ENCODE results near the gene TTF2. TPM values are rescaled to one million over a fixed set of nuclear protein-coding genes. Genes with fewer than 3 reads are reported as not detected.
"Not testable (repeated sequence)": the region's sequence is repeated elsewhere in the genome, so short reads cannot be mapped to it uniquely, and the experiment has no call there.

TTF2 gene
- total RNA-seq, 4 donors from 2014 or later = 9.7 to 15.2 (median 12.2) TPM

- peak in 1 of 2 donors; percentile 40 for ATAC-seq
- Histone ChIP-seq H3K27ac (peak overlapping the region; percentile 46 to 75 (median 59)), H3K9me3 (no peaks in the 10 kb centered on the region), H3K4me3 (peak overlapping the region in 1 of 4 donors; percentile 0), H3K4me1 (peaks cover 15 to 23% of the 10 kb centered on the region in 2 donors), H3K36me3 (no peaks in the 10 kb centered on the region), H3K27me3 (no peaks in the 10 kb centered on the region)
- intact Hi-C loops (cut with DNase I; ENCODE audit: low total_unique reads) = no loop called here
- in situ Hi-C loops (cut with MboI; ENCODE audit: low sequenced_read_pairs in 4 of 4) = no loop called here
- no peak for TF ChIP-seq POLR2A (IDR thresholded peaks at IDR 0.05)
- TF ChIP-seq CTCF (IDR thresholded peaks at IDR 0.05 in 4 of 5, conservative IDR thresholded peaks at IDR 0.05 in 1 of 5) = no peak
- no peak for DNase-seq
Observed at GRCh38 chr1:117147341-117147831, 87.3 kb downstream of the TTF2 start.

- no peaks in the 10 kb centered on the region for H3K36me3 ChIP-seq
- TF ChIP-seq POLR2A (IDR thresholded peaks at IDR 0.05) (no peak), CTCF (IDR thresholded peaks at IDR 0.05 in 4 of 5, conservative IDR thresholded peaks at IDR 0.05 in 1 of 5) (no peak)
- H3K4me3 ChIP-seq = peak overlapping the region in 2 of 4 donors; percentile 0 to 6
- peaks cover 15 to 23% of the 10 kb centered on the region in 2 donors for H3K4me1 ChIP-seq
- no peaks in the 10 kb centered on the region for H3K9me3 ChIP-seq
- DNase-seq = no peak
- in situ Hi-C loops (cut with MboI; ENCODE audit: low sequenced_read_pairs in 4 of 4) = no loop called here
- H3K27ac ChIP-seq = peak overlapping the region; percentile 46 to 75 (median 59)
- intact Hi-C loops (cut with DNase I; ENCODE audit: low total_unique reads) = no loop called here
- ATAC-seq = peak; percentile 86 to 88
- H3K27me3 ChIP-seq = no peaks in the 10 kb centered on the region
Observed at GRCh38 chr1:117147856-117148588, 87.9 kb downstream of the TTF2 start.

- DNase-seq (no peak), ATAC-seq (no peak)
- TF ChIP-seq POLR2A (IDR thresholded peaks at IDR 0.05) (no peak), CTCF (IDR thresholded peaks at IDR 0.05 in 4 of 5, conservative IDR thresholded peaks at IDR 0.05 in 1 of 5) (no peak)
- Histone ChIP-seq H3K9me3 (no peaks in the 10 kb centered on the region), H3K4me3 (no peak overlapping the region), H3K4me1 (peaks cover 15 to 23% of the 10 kb centered on the region in 2 donors), H3K27me3 (no peaks in the 10 kb centered on the region), H3K36me3 (no peaks in the 10 kb centered on the region), H3K27ac (no peak overlapping the region)
- in situ Hi-C loops (cut with MboI; ENCODE audit: low sequenced_read_pairs in 4 of 4) = no loop called here
- intact Hi-C loops (cut with DNase I; ENCODE audit: low total_unique reads) = no loop called here
Observed at GRCh38 chr1:117150316-117150715, 90.2 kb downstream of the TTF2 start.

GRCh38 chr1:117151305-117151704 is 91.2 kb downstream of the TTF2 start:
- intact Hi-C loops (cut with DNase I; ENCODE audit: low total_unique reads); H3K4me3 ChIP-seq; H3K27ac ChIP-seq; H3K9me3 ChIP-seq; H3K36me3 ChIP-seq; in situ Hi-C loops (cut with MboI; ENCODE audit: low sequenced_read_pairs in 4 of 4); ATAC-seq; H3K27me3 ChIP-seq; DNase-seq: not testable (repeated sequence)
- H3K4me1 ChIP-seq = peaks cover 15 to 23% of the 10 kb centered on the region in 2 donors

MicroRNAs encoded within 50 kb of the gene (microRNA counts, 767-probe panel; counts per million panel counts)
- 356 to 448 counts per million in 2 donors for microRNA hsa-miR-942

Small RNAs within 50 kb of the gene (microRNA-seq; reads per million reads assigned to microRNA genes)
- 13.0 to 20.5 reads per million in 2 donors for gene MIR942 (ENCODE audit: borderline replicate concordance in 2 of 2)

Other genes starting within 250 kb of the TTF2 start
- 10 to 100 TPM in 1 of 4 donors, 1 to 10 TPM in 3; 1.5 to 18.1 (median 2.9) TPM for gene PTGFRN, start 150.4 kb upstream of the TTF2 start, total RNA-seq
- gene CD101, start 58.6 kb upstream of the TTF2 start, total RNA-seq = under 1 TPM in 1 of 4 donors, not detected in 3; 0.10 TPM
- gene TRIM45, start 61.4 kb downstream of the TTF2 start, total RNA-seq = 1 to 10 TPM; 2.4 to 9.4 (median 5.2) TPM
- gene VTCN1, start 150.6 kb downstream of the TTF2 start, total RNA-seq = not detected